ENCODE measurements around the gene ANAPC7. TPM values are rescaled to one million over a fixed set of nuclear protein-coding genes. Genes with fewer than 3 reads are reported as not detected.
A peak's percentile ranks its signal among the peaks of the same experiment; 100 is the strongest.

ANAPC7 gene
- total and polyA plus RNA-seq, 2 of the 13 experiments (the other 11 are each of a cell fraction or from before 2014, with no cell fraction given) = 40.0 to 69.1 TPM

GRCh38 chr12:110344657-110345056 lies 58.9 kb downstream of the ANAPC7 start:
- H3K9me3 ChIP-seq (ENCODE audit: low read length) = no peaks in the 10 kb centered on the region
- POLR2A ChIA-PET = no interaction called here
- H3K9ac ChIP-seq (ENCODE audit: insufficient read depth, low read depth, low read length) = peak overlapping the region; percentile 45
- no peak for DNase-seq (ENCODE audit: low spot score)
- peak overlapping the region; percentile 28 for H3K4me2 ChIP-seq (ENCODE audit: low read depth, low read length)
- no peak overlapping the region for H2AFZ ChIP-seq (ENCODE audit: low read length)
- peaks cover 34 to 88% of the 10 kb centered on the region in 2 experiments for H3K36me3 ChIP-seq (replicated peaks in 1 of 2; ENCODE audit: control insufficient read depth in 1 of 2, insufficient read depth in 2 of 2, low read length in 2 of 2)
- H3K4me1 ChIP-seq (ENCODE audit: insufficient read depth, low read length) = peaks cover 33% of the 10 kb centered on the region
- FAIRE-seq = no peak
- WGBS (ENCODE audit: low lambda C conversion rate) = 72% methylated on average over 4 of the region's 11 CpGs
- H3K4me3 ChIP-seq (replicated peaks in 1 of 3; ENCODE audit: insufficient read depth in 1 of 3, low read depth in 2 of 3, low read length in 3 of 3) = no peak overlapping the region
- no peaks in the 10 kb centered on the region for H4K20me1 ChIP-seq (ENCODE audit: insufficient read depth, low read length)
- H3K27ac ChIP-seq (ENCODE audit: extremely low read length, insufficient read depth, low read length) = peak overlapping the region; percentile 88
- TSS peak; percentile 90 for BruUV-seq (replicated peaks)
- no peaks in the 10 kb centered on the region for H3K27me3 ChIP-seq (ENCODE audit: control insufficient read depth in 1 of 2, insufficient read depth in 2 of 2, low read length in 2 of 2)
- intact Hi-C loops (cut with micrococcal nuclease; ENCODE audit: unreplicated experiment) = no loop called here
- CTCF ChIA-PET (ENCODE audit: low intra/inter-chr PET ratio, low total read pairs) = no interaction called here
- in situ Hi-C loops (cut with HindIII; ENCODE audit: extremely low pct_ligation_motif_present, low pct_unique_long_range_greater_than_20kb) = no loop called here
- no peaks in the 10 kb centered on the region for H3K79me2 ChIP-seq (ENCODE audit: insufficient read depth, low read length)
- peak; percentile 25 for ATAC-seq
- 0 out of 2 replicates have a peak, but pooled peaks have one; percentile 30 for TF ChIP-seq ZNF430 (CRISPR knock-in tag; IDR thresholded peaks at IDR 0.05)
- 0 out of 2 replicates have a peak, but pooled peaks have one; percentile 43 for TF ChIP-seq ZNF274 (CRISPR knock-in tag; IDR thresholded peaks at IDR 0.05)
- TF ChIP-seq ZBTB38 (CRISPR knock-in tag; IDR thresholded peaks at IDR 0.05) = 0 out of 2 replicates have a peak, but pooled peaks have one; percentile 8
- TF ChIP-seq HNF1A (IDR thresholded peaks at IDR 0.05; ENCODE audit: low read depth) = no peak
- TF ChIP-seq HNF1A (CRISPR knock-in tag; IDR thresholded peaks at IDR 0.05; ENCODE audit: borderline replicate concordance) = no peak
- peak; percentile 52; the same call in 1 of the 2 replicates for TF ChIP-seq ZSCAN25 (CRISPR knock-in tag; IDR thresholded peaks at IDR 0.05)
- no peak; the same call in 1 of the 2 replicates for TF ChIP-seq DZIP1 (CRISPR knock-in tag; IDR thresholded peaks at IDR 0.05)
- TF ChIP-seq BCL3 (CRISPR knock-in tag; IDR thresholded peaks at IDR 0.05) = 0 out of 2 replicates have a peak, but pooled peaks have one; percentile 36
- TF ChIP-seq ZNF350 (CRISPR knock-in tag; IDR thresholded peaks at IDR 0.05; ENCODE audit: borderline replicate concordance, low read depth) = 0 out of 2 replicates have a peak, but pooled peaks have one; percentile 14
- peak; percentile 67 for TF ChIP-seq ZNF687 (CRISPR knock-in tag; IDR thresholded peaks at IDR 0.05)
- TF ChIP-seq SSRP1 (CRISPR knock-in tag; IDR thresholded peaks at IDR 0.05) = peak; percentile 63; the same call in 1 of the 2 replicates
- TF ChIP-seq NRL (CRISPR knock-in tag; IDR thresholded peaks at IDR 0.05; ENCODE audit: borderline replicate concordance) = peak; percentile 37; the same call in 1 of the 2 replicates

Measured in HepG2 (cell line).